Measurements from ENCODE around the gene APBA2.

DNA sequence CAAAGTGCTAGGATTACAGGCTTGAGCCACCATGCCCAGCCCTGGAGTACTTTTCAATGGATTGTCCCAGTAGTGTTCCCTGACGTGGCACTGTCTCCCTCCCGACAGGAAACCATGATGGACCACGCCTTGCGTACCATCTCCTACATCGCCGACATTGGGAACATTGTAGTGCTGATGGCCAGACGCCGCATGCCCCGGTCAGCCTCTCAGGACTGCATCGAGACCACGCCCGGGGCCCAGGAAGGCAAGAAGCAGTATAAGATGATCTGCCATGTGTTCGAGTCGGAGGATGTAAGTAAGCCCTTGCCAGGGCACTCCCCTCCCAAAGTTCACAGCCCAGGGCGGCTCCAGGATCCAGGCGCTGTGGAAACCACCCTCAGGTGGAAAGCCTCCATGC, 215.7 kb downstream of the APBA2 start:
- TF ChIP-seq EP300 (IDR thresholded peaks at IDR 0.05), result no peak
- TF ChIP-seq, protein P1, sequence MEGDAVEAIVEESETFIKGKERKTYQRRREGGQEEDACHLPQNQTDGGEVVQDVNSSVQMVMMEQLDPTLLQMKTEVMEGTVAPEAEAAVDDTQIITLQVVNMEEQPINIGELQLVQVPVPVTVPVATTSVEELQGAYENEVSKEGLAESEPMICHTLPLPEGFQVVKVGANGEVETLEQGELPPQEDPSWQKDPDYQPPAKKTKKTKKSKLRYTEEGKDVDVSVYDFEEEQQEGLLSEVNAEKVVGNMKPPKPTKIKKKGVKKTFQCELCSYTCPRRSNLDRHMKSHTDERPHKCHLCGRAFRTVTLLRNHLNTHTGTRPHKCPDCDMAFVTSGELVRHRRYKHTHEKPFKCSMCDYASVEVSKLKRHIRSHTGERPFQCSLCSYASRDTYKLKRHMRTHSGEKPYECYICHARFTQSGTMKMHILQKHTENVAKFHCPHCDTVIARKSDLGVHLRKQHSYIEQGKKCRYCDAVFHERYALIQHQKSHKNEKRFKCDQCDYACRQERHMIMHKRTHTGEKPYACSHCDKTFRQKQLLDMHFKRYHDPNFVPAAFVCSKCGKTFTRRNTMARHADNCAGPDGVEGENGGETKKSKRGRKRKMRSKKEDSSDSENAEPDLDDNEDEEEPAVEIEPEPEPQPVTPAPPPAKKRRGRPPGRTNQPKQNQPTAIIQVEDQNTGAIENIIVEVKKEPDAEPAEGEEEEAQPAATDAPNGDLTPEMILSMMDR (IDR thresholded peaks at IDR 0.05), result no peak

Data from sigmoid colon (tissue), 4 donors.